Measurements from ENCODE around the gene CA5A. TPM values are rescaled to one million over a fixed set of nuclear protein-coding genes. Genes with fewer than 3 reads are reported as not detected.
A peak's percentile ranks its signal among the peaks of the same experiment; 100 is the strongest.

The CA5A gene
- total and polyA plus RNA-seq, 9 of the 15 experiments (the other 6 are each of a cell fraction or from before 2014, with no cell fraction given): not detected

DNA sequence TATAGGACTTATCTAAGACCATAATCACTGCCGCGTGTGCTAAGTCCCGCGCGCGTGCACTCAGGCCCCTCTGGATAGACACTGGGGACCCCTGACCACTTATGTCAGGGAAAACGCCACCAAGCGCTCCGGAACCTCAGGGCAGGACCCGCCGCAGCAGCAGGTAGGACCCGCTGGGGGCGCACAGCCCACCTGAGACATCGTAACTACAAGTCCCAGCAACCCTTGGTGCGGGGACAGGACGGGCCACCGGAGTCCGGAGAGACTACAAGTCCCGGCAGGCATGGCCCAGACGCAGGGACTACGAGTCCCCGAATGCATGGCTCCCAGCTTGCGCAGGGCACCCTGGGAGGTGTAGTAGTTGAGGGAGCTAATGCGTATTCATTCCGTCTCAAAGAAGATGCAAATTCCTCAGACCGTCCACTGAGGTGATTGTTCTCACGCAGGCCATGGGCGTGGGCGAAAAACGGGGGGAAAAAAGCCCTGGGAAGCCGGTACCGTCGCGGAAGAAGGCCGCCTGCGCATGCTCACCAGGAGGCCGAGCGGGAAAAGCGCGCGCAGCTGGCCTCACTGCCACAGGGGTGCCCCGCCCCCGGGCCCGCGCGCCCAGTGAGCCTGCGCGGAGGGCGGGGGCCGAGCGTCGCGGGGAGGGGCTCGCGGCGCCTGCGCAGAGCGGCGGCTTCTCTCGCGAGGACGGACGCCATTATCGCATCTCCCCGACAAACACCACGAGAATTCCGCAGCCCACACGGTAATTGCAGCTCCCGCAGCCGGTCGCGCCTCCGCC, 14.6 kb upstream of the CA5A start, which contains the start of gene BANP (continued):
- TF ChIP-seq, protein P1, sequence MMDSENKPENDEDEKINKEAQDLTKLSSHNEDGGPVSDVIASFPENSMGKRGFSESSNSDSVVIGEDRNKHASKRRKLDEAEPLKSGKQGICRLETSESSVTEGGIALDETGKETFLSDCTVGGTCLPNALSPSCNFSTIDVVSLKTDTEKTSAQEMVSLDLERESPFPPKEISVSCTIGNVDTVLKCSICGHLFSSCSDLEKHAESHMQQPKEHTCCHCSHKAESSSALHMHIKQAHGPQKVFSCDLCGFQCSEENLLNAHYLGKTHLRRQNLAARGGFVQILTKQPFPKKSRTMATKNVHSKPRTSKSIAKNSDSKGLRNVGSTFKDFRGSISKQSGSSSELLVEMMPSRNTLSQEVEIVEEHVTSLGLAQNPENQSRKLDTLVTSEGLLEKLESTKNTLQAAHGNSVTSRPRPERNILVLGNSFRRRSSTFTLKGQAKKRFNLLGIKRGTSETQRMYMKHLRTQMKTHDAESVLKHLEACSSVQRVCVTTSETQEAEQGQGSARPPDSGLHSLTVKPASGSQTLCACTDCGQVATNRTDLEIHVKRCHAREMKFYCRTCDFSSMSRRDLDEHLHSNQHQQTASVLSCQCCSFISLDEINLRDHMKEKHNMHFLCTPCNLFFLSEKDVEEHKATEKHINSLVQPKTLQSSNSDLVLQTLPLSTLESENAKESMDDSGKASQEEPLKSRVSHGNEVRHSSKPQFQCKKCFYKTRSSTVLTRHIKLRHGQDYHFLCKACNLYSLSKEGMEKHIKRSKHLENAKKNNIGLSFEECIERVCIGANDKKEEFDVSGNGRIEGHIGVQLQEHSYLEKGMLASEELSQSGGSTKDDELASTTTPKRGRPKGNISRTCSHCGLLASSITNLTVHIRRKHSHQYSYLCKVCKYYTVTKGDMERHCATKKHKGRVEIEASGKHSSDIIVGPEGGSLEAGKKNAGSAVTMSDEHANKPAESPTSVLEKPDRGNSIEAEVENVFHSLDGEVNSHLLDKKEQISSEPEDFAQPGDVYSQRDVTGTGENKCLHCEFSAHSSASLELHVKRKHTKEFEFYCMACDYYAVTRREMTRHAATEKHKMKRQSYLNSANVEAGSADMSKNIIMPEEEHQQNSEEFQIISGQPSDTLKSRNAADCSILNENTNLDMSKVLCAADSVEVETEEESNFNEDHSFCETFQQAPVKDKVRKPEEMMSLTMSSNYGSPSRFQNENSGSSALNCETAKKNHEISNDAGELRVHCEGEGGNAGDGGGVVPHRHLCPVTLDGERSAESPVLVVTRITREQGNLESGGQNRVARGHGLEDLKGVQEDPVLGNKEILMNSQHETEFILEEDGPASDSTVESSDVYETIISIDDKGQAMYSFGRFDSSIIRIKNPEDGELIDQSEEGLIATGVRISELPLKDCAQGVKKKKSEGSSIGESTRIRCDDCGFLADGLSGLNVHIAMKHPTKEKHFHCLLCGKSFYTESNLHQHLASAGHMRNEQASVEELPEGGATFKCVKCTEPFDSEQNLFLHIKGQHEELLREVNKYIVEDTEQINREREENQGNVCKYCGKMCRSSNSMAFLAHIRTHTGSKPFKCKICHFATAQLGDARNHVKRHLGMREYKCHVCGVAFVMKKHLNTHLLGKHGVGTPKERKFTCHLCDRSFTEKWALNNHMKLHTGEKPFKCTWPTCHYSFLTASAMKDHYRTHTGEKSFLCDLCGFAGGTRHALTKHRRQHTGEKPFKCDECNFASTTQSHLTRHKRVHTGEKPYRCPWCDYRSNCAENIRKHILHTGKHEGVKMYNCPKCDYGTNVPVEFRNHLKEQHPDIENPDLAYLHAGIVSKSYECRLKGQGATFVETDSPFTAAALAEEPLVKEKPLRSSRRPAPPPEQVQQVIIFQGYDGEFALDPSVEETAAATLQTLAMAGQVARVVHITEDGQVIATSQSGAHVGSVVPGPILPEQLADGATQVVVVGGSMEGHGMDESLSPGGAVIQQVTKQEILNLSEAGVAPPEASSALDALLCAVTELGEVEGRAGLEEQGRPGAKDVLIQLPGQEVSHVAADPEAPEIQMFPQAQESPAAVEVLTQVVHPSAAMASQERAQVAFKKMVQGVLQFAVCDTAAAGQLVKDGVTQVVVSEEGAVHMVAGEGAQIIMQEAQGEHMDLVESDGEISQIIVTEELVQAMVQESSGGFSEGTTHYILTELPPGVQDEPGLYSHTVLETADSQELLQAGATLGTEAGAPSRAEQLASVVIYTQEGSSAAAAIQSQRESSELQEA (IDR thresholded peaks at IDR 0.05; ENCODE audit: low read depth): peak; percentile 87
- TF ChIP-seq HMG20B (CRISPR knock-in tag; IDR thresholded peaks at IDR 0.05) (no peak), ZNF263 (CRISPR knock-in tag; IDR thresholded peaks at IDR 0.05; ENCODE audit: borderline replicate concordance) (peak; percentile 93), CXXC5 (CRISPR knock-in tag; IDR thresholded peaks at IDR 0.05) (peak; percentile 86), ZNF3 (CRISPR knock-in tag; IDR thresholded peaks at IDR 0.05) (no peak), KLF16 (IDR thresholded peaks at IDR 0.05) (no peak), CEBPB (tag; IDR thresholded peaks at IDR 0.05) (no peak), TEAD1 (CRISPR knock-in tag; IDR thresholded peaks at IDR 0.05) (peak; percentile 80 to 92), ZNF41 (CRISPR knock-in tag; conservative IDR thresholded peaks at IDR 0.05) (peak; percentile 75; the same call in 1 of the 2 replicates), RBM14 (IDR thresholded peaks at IDR 0.05; ENCODE audit: borderline replicate concordance, insufficient read depth, low read depth, low read length) (no peak)
- TF ChIP-seq, protein P2, sequence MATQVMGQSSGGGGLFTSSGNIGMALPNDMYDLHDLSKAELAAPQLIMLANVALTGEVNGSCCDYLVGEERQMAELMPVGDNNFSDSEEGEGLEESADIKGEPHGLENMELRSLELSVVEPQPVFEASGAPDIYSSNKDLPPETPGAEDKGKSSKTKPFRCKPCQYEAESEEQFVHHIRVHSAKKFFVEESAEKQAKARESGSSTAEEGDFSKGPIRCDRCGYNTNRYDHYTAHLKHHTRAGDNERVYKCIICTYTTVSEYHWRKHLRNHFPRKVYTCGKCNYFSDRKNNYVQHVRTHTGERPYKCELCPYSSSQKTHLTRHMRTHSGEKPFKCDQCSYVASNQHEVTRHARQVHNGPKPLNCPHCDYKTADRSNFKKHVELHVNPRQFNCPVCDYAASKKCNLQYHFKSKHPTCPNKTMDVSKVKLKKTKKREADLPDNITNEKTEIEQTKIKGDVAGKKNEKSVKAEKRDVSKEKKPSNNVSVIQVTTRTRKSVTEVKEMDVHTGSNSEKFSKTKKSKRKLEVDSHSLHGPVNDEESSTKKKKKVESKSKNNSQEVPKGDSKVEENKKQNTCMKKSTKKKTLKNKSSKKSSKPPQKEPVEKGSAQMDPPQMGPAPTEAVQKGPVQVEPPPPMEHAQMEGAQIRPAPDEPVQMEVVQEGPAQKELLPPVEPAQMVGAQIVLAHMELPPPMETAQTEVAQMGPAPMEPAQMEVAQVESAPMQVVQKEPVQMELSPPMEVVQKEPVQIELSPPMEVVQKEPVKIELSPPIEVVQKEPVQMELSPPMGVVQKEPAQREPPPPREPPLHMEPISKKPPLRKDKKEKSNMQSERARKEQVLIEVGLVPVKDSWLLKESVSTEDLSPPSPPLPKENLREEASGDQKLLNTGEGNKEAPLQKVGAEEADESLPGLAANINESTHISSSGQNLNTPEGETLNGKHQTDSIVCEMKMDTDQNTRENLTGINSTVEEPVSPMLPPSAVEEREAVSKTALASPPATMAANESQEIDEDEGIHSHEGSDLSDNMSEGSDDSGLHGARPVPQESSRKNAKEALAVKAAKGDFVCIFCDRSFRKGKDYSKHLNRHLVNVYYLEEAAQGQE (IDR thresholded peaks at IDR 0.05; ENCODE audit: borderline replicate concordance): no peak
- TF ChIP-seq, protein P2 (CRISPR knock-in tag; IDR thresholded peaks at IDR 0.05; ENCODE audit: low read depth): peak; percentile 81

All from K562 (cell line).